Measurements from ENCODE around the gene SPNS2. TPM values are rescaled to one million over a fixed set of nuclear protein-coding genes. Genes with fewer than 3 reads are reported as not detected.

The SPNS2 gene
- total RNA-seq, 1 donor from 2014 or later, result 0.56 TPM

DNA sequence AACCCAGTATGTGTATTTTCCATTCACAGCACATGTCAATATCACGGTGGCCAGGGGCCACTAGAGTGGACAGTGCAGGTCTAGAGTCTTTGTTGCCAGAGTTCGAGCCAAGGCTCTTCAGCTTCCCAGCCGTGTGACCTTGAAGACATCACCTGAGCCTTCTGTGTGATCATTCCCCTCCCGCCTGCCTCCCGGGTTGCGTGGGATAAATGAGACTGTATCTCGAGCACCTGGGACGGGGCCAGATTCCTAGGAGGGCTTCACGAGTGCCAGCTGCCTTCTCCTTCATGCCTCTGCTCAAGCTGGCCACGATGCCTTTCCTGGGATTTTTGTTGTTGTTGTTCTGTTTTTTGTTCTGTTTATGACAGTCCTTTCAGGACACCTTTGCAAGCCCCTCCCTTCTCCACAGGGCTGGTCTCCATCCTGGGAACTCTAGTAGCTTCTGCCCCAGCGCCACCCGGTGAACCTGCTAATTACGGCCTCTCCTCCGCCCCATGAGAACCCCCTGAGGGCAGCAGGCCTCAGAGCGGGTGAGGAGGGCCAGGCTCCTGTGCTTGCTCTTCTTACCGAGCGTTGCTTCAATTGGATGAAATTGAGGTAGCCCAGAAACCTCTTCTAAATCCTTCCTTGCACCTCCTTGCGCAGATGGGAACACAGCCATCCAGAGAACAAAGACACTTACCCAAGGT is 3.9 kb downstream of the SPNS2 start:
- DNase-seq (ENCODE audit: low read depth), result no peak

DNA sequence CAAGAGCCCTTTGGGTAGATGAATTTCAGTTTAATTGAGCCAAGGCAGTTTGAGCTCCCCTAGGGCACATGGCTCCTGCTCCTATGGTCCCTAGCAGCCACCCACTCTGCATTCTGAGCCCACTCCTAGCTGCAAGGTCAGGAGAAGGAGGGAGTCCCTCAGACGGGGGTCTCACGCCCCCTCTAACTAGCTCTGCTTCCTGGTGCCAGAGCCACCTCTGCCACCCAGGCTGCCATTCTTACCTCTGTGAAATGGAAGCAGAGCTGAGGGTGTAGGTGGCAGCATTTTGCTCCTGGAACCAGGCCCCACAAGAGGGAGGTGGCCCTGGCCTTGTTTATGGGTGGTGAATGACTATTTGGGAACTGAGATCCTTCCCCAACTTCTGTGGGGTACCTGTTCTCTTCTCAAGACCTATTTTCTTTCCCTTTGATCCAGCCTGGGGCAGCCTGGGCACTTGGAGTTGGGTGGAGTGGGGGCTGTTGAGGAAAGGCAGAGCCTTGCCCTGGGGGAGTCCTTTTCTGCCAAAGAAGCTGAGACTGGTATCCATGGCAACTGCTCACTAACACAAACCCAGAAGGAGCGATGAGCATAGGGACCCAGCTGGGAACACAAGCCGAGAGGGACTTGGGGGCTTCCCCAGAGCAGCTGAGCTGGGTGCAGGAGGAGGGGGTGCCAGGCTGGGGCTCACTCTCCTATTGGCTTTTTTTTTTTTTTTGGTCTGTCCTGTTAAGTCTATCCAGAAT is 4.8 kb downstream of the SPNS2 start:
- DNase-seq (ENCODE audit: low read depth), result no peak

DNA sequence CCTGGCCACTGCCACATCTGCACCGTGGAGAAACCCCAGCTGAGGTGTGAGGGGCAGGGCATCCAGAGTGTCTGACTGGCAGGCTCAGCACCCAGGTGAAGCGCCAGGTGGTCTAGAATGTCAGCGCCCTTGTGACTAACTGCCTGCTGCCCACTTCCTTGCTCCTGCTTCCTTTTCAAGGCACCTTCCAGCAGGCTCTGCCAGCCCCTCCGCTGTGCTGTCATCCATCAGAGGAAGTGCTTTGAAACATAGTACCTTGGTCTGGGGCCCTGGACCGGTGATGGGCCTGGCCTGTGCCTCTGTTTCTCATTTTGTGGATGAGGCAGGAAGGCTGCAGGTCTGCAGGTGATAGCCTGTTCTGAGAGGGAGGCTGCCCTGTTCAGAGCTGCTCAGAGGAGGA is 5.5 kb downstream of the SPNS2 start:
- no peak for DNase-seq (ENCODE audit: low read depth)

DNA sequence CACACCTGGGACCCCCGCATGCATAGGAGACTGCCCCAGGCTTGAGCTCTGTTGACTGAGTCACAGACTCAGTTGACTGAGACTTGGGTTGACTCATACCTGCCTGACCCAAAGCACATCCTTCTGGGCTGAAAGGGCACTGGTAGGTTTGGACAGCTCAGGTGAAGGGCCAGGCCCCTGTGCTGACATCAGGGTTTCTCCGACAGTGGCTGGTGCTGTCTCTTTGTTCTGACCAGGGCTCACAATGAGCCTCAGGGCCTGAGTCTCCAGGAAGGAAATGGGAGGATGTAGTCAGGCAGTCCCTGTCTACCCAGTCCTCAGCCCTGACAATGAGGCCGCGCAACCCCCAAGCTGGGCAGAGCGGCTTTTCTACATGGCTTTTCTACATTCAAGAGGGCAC is 6.5 kb downstream of the SPNS2 start:
- no peak for DNase-seq (ENCODE audit: low read depth)

DNA sequence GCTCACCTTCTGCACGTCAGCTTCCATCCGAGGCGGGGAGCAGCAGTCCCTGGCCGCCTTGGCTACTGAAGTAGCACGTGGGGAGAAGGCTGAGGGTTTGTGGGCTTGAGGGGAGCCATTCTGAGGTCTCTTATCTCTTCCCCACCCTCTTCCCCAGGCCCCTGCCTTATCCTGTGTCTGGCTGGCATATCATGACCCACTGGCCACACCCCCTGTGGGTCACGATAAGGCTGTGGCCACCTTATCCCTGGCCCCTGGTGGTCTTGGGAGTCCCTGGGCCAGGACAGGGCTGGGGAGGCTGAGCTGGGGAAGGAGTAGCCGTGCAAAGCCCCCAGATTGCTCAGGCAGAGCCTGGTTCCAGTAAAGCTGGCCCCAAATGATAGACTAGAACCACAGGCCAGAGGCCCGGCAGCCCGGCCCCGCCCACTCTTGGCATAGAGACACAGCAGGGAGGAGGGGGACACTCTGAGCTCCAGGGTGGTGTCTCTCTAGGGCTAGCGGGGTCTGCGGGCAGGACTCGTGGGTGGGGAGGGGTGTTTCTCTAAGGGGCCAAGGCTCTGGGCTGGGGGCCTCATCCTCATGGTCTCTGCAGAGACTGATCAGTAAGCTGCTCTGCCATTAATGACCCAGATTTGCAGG is 7.6 kb downstream of the SPNS2 start:
- no peak for DNase-seq (ENCODE audit: low read depth)

DNA sequence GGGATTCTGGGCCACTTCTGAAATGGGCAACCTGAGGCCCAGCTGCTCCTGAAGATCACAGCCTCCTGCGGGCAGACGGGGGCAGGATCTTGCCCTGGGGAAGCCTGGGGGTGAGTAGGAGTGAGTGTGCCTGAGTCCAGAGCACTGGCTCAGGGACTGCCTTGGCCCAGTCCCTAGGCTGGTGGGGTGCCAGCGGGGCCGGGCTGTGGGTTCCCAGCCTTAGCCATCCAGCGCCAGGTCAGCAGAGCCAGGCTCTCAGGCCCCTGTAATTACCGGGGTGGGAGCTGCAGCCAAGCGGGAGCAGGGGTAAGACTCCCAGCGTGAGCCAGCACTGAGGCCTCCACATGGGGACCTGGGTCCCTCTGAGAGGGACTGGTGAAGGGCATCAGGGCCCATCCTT is 8.2 kb downstream of the SPNS2 start:
- no peak for DNase-seq (ENCODE audit: low read depth)

DNA sequence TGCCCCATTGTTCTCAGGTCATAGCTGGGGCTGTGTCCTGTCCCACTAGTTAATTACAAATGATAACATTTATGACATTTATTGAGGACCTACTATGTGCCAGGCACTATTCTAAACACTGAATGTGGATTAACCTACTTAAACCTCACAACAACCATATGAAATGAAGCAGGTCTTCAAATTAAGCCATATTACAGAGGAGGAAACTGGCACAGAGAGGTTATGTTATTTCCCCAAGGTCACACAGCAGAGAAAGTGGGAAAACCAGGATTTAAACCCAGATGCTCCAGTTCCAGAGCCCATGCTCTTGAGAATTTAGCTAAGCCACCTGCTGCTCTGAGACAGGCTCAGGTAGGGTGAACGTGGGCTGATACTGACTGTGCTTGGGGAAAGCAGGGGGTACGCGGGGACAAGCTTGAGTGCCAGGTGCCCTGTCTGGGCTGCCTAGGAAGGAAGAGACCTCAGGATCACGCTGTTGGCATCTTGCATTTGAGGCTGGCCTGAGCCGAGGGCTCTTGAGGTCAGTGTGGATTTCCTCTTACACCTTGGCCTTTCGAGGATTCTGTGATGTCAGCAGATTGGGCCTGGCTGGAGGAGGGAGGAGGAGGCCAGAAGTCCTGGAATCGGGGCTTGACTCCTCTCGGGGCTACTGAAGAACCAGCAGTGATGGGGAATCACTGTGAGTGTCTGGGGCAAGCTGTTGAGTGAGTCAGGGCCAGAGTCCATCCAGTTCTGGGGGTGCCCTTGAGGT is 8.9 kb downstream of the SPNS2 start:
- DNase-seq (ENCODE audit: low read depth), result no peak

DNA sequence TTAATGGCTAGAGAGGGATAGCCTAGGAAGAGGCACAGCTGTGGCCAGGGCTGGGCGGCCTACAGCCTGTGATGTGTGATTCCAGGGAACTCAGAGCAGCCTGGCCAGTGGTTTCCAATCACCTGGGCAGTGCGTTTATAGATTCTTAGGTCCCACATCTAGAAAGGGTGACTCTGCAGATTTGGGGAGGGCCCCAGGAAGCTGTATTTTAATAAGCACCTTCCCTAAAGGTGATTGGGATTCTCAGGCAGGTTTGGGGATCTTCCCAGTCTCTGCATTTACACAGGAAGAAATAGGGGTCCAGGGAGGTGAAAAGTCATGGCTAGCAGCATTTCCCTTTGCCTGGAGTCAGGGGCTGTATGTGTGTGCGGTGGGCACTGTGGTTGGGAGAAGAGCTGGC is 9.5 kb downstream of the SPNS2 start:
- no peak for DNase-seq (ENCODE audit: low read depth)

DNA sequence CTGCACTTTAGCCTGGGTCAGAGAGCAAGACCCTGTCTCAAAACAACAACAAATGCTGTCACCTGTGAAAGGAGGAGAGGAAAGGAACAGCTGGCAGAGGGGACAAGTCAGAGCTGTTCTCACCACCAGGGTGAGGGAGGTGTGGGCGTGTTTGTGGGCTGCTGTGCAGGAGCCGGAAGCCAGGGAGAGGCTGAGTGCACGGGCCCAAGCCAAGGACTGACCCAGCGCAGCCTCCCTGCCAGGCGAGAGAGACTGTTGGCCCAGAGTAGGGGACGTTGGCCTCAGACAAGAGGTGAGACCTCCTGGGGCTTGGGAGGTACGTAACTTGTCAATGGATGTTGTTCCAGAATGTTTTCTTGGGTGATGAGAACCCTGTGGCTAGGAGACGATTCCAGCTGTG is 10.7 kb downstream of the SPNS2 start:
- peak; percentile 31 for DNase-seq (ENCODE audit: low read depth)

DNA sequence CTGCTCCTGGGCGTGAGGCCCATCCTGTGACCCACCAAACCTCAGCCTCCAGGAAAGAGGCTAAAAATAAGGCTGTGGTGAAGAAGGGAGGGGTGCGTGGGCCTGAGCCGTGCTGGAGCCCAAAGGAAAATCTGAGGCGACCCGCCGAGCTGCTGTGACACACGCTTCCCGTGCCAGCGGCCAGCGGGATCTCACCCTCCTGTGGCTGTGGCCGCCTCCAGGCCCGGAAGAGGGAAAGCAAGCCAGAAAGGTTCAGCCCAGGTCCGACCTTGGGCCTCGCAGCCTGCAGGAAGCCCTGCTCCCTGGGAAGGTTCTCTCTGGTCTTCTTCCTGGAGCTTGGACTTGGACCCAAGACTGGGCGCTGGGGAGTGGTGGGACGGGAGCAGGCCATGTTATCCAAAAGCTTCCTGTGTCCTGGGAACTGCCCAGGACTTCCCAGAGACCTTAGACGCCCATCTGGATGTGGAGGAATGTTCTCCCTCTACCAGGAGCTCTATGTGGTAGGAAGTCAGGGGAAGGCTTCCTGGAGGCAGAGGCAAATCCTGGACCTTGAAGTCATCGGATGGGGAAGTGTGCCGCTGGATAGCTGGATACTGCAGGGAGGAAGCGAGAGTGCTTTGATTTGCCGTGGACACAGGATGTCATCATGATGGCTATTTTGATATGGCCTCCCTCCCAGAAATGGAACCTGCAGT is 11.4 kb downstream of the SPNS2 start:
- DNase-seq (ENCODE audit: low read depth), result peak; percentile 53

DNA sequence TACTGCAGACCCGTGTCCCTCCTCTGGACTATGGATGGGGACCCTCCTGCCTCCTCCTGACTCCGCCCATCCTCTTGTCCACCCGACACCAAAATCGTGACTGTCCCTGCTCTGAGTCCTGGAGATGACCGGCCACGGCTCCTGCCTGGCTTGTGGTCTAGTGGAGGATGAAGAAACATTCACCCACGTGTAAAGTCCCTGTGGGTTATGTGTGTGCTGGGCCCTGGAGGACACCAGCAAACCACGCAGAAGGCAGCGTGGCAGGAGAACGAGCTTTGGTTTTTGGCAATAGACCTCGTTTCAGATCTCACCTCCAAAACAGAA is 11.9 kb downstream of the SPNS2 start:
- DNase-seq (ENCODE audit: low read depth), result no peak

DNA sequence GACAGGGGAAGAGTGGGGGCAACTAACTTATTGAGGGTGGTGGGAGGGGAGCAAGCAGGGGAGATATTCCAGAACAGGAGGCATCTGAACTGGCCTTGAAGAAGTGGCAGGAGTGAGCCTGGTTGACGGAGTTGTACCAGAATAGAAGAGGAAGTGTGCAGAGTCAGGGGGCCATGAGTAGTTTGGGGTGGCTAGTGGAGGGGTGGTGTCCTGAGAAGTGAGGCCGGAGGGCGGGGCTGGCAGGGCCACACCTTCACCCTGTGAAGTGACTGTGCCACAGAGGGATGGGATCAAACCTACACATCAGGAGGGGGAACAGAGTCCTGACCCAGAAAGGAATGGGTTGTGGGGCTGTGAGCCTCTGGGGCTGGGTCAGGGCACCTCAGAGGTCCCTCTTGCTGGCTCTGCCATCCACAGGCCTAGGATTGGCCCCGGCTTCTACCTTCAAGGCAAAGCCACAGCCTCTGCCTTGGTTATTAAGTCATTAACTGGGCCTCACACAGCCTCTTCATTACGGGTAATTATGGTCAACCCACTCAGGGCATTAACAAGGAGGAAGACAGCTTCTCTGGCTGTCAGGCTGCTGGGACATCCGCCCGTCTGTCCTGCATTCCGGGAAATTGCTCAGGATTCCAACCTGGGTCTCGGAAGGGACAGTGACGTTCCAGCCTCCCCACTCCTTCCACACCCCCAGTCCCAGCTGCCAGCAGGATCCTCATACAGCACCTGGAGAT is 12.7 kb downstream of the SPNS2 start:
- no peak for DNase-seq (ENCODE audit: low read depth)

DNA sequence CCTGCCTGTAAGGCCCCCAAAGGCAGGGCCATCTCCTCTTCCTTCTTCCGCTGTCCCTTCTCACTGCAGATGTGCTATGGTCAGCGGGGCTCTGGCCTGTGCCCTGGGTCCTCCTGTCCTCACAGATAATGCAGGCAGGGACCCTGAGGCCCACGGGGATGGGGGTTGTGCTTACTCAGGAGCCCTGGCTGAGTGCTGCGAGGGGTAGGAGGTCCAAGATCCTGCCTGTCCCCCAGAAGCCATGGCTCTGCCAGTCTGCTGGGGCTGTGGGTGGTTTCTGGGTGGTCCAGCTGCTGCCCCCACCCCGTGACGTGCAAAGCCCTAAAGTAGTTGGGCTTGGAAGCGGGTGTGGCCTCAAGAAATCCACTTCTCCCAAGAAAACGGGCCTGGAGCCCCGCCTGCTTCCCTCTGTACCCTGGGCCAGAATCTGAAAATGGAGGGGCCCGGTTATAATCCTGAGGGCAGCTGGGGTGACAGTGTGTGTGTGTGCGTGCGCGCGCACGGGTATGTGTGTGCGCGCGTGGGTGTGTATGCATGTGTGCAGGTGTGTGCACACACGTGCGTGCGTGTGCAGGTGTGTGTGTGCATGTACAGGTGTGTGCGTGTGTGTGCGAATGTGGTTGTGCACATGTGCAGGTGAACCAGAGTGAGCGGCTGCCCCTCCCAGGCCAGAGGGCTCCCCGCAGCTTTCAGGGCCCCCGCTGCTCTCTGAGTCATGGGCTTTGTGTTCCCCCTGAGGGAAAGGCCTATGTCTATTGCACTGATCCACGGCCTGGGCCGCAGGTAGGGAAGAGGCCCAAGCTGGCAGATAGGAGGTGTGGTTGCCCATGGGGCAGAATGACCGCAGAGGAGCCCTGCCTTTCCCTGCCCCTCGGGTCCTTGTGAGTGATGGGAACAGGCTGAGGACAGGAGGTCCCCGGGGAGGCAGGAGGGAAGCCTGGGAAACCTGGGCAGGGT is 13.8 kb downstream of the SPNS2 start:
- DNase-seq (ENCODE audit: low read depth), result no peak

DNA sequence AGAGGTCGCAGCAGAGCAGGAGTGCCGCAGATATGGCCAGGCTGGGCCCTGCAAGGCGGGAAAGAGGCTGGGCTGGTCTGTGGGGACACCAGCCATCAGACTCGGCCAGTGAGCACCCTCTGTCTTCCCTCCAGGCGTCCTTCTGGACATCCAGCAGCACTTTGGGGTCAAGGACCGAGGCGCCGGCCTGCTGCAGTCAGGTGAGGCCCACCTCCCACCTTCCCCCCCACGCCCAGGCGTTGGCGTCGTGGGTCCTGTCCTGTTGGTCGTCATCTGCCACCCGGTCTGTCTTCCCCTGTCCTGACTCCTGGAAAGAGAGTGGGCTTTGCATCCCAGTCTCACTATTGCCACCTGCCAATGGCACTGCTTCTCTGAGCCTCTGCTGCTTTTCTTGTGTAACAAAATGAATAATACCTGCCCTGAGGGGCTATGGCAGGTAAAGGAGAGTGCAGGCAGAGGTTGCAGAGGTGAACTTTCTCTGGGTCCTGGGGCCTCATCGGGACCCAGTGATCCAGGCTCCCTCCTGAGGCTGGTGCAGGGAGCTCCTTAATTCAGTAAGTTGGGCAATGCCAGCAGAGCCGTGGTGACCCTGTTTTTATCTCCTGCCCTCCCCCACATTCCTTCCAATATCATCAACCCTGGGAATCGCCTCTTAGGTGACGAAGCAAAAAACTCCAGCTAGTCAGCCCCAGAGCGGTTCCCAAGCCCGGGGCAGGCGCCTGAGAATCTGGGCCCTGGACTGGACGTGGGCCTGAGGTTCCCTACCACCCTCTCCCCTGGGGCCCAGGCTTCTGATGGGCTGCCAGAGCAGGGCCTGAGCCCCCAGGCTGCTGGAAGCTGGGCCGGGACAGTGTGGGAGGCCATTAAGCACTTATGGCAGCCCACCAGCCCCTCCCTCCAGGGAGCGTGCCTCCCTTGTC is 14.7 kb downstream of the SPNS2 start:
- no peak for DNase-seq (ENCODE audit: low read depth)

DNA sequence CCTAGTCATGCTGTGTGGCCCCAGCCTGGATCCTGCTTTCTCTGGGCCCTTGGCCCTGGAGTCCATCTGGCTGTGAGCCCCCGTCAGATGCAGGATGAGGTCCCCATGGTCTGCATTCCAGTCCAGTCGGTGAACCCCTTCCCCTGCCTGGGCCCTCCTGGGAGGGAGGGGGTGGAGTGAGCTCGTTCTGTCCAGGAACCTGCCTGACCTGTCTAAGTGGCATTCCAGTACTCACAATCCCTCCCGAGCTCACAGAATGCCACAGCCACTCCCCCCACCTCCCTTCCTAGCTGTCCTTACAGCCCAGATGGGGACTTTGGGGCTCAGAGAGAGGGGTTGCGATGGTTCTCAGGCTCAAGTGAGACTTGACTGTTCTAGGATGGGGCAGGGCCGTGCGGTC is 15.5 kb downstream of the SPNS2 start:
- no peak for DNase-seq (ENCODE audit: low read depth)

DNA sequence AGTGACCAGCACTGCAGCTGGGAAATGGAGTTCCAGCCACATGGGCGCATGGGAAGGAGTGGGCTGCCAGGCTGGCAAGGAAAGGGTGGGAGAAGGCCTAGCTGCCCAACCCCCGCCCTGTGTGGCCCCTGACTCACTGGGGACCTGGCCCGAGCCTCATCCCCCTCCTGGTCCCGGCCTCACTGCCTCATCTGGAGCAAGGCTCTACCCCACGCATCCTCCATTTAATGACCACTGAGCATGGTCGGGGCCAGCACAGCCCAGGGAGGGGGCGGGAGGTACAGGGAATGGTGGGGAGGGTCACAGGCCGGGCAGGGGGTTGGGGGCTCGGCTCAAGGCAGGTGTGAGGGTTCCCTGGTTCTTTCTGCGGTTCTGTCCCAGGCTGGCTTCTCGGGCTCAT is 16.1 kb downstream of the SPNS2 start:
- no peak for DNase-seq (ENCODE audit: low read depth)

DNA sequence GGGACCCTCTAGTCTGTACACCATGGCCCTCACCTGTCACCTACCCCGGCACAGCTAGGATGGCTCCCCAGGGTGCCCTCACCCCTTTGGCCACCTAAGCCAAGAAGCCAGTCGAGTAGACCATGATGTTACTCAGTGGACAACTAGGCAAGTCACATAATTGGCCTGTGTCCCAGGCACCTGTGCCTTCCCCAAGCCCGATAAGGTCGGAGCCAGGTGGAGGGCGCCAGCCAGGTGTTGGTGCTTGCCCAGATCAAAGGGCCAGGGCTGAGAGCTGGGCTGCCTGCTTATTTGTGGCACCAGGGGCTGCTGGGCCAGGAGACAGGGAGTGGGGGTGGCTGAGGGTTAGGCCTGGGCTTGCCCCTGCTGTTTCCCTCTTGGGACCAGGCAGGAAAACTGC is 16.8 kb downstream of the SPNS2 start:
- no peak for DNase-seq (ENCODE audit: low read depth)

DNA sequence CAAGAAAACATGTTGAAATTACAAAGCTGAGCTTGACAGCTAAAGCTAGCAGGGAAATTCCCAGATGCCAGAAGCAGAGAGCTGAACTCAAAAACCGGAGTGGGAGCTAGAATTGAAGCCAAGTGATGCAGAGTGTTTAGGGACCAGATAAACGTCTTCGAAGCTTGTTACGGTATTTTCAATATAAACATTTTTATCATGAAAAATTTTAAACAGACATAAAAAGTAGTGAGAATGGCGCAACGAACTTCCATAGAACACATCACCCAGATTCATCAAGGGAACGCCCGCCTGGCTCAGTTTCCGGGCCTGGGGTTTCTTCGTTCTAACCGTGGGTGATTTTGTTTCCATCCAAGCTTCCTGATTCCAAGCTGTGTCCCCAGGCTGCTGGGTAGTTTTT is 18.1 kb downstream of the SPNS2 start:
- DNase-seq (ENCODE audit: low read depth), result no peak
